ENCODE results near the gene NPAS4.
A peak's percentile ranks its signal among the peaks of the same experiment; 100 is the strongest.
"Not testable (repeated sequence)": the region's sequence is repeated elsewhere in the genome, so short reads cannot be mapped to it uniquely, and the experiment has no call there.

NPAS4 gene

DNA sequence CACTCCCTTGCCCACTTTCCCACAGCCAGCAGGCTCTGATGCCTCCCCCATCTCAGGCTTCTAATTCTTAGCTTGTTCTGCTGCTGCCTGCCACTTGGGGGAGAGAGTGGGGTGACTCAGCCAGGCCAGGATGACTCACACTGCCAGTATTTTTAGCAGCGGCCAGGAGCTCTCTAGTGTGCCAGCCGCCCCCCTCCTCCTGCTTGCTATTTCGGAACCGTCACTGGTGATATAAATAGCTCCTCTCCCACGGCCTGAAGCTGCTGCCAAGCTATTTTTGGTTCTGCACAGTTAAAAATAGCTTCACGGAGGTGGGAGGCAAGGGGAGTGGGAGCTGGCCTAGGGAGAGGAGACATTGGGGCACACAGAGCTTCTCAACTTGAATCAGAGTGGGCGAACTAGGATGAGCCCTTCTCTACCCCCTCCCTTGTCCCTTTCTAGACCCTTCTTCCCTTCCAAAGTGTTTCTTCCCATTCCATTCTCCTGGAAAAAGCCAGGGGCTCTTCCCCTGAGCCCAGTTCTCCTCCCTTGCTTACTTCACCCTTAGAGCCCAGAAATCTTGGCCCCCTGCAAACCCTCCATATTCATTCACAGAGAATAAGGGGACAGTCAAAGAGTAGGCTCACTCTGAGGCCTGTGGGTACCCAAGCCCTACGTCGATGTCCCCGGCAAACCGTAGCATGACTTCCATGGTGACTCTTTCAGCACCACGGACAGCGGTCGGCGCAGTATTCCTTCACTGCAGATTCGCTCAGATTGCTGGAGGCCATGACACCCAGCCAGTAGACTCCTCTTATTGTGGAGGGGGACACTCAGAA lies 2.5 kb upstream of the NPAS4 start:
- peak; percentile 70 for DNase-seq

DNA sequence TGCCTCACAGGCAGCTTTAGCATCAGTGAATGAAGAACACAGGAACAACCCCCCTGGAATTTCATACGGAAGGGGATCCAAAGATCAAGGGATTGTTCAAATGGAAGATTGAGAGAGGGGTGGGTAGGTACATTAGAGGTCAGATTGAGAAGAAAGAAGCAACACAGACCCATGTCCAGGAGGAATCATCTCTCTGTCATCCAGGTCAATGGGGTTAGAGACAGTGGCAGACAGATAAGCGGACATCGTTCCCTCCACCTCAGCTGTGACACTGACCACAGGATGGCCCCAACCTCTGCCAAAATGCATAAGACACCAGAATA lies 1.9 kb upstream of the NPAS4 start:
- DNase-seq, result no peak

DNA sequence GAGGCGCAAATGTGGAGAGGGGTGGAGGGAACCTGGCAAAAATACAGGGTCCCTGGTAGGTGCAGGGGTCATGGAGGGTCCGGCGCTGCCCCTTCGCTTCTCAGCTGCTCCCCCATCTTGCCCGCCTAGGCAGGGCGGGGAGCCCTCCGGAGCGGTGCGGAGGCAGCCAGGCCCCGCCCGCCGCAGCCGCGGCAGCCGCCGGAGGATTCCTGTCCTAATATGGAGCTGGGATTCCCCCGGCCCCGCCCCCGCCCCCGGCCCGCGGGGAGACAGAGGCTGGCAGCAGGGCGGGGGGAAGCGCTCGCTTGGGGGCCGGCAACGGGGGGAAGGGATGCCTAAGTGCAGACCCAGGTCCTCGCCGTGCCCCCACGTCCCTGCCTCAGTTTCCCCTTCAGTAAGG lies 1.0 kb upstream of the NPAS4 start:
- no peak for DNase-seq

DNA sequence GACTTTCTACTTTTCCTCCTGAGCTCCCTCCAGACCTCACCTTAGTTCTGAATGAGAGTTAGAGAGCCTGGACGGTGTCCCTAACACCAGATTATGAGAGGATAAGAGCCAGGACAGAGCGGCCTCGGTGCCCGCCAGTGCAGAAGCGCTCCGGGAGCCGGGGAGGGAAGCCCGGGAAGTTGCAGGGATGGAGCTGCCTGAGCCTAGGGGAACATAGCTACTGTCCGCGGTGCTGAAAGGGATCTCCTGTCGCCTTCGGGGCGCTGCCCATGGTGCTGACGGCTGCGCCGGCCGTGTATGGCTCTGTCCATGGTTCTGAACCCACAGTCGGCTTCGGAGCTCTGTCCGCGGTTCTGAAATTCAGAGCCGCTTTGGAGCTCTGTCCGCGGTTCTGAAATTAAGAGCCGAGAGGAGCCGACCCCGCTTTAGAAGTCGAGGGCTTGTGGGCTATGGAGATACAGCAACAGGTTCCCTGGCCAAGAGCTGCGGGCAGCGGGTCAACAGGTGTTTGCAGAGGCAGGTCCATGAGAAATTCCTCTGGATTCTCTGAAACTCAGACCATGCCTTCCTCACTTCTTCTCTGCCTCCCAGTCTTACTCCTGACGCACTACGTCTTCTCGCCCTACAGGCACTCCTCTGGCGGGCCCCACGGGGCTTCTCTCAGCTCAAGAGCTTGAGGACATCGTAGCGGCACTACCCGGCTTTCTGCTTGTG lies 814 bp downstream of the NPAS4 start:
- peak; percentile 74 for DNase-seq

DNA sequence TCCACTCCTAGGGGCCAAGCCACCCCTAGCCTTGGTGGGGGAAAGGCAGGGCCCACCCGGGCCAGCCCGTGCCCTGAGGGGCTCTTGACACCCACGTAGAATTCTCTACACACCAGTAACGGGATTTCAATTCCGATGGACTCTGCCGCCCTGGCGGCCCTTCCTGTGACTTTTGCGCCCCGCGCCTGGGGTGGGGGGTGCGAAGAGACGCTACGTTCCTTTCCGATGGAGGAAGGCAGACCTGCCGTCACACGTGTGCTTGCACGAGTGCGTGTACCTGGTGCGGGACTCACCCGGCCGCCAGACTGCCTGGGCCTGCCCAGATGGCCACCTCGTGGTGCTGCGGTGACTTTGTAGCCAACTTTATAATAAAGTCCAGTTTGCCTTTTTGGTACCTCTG lies 5.5 kb downstream of the NPAS4 start:
- DNase-seq, result no peak

DNA sequence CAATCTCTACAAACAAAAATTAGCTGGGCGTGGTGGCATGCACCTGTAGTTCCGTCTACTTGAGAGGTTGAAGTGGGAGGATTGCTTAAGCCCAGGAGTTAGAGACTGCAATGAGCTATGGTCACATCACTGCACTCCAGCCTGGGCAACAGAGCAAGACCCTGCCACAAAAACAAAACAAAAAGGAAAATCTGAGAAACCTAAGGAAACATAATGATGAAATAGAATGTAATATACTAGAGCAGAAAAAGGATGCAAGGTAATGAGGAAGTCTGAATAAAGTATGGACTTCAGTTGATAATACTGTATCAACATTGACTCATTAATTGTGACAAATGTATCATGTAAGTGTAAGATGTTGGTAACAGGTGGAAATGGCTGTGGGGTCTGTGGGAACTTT lies 8.1 kb downstream of the NPAS4 start:
- DNase-seq, result no peak

DNA sequence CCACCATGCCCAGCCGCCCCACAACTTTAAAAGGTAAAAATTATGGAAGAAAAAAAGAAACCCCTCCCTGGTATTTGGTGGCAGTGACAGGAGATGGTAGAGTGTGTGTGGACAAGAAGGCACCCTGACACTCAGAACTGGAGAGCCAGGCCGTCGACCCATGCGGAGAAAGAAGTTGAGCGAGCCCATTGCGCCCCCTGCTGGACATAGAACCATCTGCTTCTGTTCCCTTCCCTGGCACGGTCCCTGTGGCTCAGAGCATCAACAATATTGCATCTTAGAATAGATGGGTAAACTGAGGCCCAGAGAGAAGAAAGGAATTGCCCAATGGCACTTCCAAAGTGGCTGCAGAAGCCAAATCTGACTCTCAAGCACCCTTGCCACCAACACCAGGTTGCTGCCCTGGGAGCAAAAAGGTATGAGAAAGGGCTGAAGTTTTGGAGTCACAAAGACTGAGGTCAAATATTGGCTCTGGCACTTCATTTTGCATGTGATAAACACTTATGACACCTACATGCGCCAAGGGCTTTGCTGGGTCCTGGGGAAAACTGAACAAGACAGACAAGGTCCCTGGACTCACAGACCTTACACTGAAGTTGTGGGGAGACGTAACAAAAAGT lies 9.3 kb downstream of the NPAS4 start:
- DNase-seq, result no peak

DNA sequence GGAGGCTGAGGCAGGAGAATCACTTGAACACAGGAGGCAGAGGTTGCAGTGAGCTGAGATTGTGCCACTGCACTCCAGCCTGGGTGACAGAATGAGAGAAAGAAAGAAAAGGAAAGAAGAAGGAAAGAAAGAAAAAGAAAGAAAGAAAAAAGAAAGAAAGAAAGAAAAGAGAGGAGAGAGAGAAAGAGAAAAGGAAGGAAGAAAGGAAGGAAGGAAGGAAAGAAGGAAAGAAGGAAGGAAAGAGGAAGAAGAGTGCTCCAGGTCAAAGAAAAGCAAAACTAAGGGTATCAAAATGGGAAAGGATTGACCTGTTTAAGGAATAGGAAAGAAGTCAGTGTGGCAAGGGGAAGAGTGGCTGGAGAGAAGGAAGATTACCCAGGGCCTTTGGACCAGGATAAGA lies 10.5 kb downstream of the NPAS4 start:
- DNase-seq, result not testable (repeated sequence)

DNA sequence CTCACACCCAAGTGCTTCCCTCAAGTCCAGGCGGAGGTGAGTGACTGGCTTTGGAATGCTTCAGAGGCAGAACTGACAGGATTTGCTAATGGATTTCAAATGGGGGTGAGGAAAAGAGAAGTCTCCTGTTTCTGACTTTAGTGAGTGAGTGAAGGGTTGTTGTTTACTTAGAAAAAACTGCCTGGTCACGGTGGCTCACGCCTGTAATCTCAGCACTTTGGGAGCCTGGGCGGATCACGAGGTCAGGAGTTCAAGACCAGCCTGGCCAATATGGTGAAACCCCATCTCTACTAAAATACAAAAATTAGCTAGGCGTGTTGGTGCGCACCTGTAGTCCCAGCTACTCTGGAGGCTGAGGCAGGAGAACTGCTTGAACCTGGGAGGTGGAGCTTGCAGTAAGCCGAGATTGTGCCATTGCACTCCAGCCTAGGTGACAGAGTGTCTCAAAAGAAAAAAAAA lies 11.1 kb downstream of the NPAS4 start:
- DNase-seq, result not testable (repeated sequence)

DNA sequence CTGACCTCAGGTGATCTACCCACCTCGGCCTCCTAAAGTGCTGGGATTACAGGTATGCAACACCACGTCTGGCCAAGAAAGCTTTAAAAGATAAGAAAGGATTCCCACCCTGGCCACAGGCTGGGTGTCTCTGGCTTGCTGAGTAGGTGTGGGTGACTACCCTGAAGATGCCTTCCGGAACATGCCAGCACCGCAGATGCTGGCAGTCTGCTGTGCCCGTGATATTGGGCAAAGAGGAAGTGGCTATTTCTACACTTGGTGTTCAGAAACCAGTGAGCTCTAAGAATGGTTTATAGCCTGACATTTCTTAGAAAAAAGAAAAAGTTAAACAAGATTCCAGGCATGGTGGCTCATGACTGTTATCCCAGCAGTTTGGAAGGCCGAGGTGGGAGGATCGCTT lies 11.8 kb downstream of the NPAS4 start:
- DNase-seq, result no peak

DNA sequence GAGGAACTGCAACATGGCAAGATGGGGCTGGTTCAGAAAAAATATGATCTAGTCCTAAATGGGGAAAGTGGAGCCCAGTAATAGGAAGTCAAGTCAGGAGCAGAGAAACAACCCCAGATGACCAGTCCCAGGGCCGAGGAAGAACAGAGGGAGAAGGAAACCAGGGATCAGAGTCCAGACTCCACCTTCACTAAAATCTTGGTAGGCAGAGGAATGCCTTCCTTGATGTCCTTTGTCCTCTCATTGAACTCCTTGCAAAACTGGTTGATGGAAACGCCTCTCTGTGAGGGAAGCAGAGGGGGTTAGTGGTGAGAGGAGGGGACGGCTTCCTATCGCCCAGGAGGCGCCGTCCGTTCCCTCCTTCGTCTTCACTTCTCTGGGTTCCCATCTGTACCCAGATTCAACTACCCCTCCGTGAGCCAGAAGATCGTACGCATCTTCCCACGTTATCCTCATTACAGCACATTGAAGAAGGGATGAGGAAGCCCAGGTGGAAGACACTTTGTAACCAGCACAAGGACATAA lies 17.2 kb downstream of the NPAS4 start:
- DNase-seq, result no peak

DNA sequence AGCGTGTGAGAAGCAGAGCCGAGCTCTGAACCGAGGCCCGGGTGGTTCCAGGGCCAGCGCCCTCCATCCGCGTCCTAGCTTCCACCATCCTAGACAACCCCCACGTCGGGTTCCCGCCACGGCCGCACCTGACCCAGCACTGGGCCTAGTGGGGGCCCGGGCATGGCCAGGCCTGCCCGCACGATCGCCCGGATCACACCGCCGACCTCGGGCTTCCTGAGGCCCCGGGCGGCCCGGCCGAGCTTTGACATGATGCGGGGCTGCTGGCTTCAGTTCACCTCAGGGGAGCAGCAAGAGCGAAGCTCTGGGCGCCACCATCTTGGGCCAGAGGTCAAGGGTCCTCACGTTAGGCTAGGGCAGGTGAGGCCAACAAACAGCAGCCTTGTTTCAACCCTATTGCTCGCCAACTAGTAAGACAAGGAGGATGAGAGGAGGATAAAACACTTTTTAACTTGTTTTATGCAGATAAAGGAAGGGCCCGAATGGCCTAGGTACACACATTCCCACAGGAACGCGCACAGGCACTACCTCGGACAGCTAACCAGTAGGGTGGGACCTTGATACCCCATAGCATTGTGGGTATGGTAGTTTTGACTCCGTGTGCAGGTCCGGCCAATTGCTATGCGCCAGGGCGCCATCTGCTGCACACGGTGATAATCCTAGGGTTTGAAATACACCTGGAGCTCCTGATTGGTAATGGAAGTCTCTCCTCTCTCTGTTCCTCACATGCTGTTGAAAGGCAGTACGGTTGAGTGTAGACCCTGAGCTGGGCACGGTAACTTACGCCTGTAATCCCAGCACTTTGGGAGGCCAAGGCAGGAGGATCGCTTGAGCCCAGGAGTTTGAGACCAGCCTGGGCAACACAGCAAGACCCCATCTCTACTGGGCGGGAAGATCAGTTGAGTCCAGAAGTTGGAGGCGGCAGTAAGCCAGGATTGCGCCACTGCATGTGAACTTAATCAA lies 17.9 kb downstream of the NPAS4 start, which contains the start of gene MRPL11:
Gene MRPL11 (minus strand): TSS at position 345 of the 963 bp plus-strand sequence. CDS start 94 bp downstream, at position 251.
- peak; percentile 86 for DNase-seq

DNA sequence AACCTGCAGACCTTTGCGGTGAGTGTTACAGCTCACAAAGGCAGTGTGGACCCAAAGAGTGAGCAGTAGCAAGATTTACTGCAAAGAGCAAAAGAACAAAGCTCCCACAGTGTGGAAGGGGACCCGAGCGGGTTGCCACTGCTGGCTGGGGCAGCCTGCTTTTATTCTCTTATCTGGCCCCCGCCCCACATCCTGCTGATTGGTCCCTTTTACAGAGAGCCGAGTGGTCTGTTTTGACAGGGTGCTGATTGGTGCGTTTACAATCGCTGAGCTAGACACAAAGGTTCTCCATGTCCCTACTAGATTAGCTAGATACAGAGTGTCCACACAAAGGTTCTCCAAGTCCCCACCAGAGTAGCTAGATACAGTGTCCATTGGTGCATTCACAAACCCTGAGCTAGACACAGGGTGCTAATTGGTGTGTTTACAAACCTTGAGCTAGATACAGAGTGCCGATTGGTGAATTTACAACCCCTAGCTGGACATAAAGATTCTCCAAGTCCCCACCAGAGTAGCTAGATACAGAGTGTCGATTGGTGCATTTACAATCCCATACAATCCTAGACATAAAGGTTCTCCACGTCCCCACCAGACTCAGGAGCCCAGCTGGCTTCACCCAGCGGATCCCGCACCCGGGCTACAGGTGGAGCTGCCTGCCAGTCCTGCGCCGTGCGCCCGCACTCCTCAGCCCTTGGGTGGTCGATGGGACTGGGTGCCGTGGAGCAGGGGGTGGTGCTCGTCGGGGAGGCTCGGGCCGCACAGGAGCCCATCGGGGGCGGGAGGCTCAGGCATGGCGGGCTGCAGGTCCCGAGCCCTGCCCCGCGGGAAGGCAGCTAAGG lies 19.5 kb downstream of the NPAS4 start:
- not testable (repeated sequence) for DNase-seq

DNA sequence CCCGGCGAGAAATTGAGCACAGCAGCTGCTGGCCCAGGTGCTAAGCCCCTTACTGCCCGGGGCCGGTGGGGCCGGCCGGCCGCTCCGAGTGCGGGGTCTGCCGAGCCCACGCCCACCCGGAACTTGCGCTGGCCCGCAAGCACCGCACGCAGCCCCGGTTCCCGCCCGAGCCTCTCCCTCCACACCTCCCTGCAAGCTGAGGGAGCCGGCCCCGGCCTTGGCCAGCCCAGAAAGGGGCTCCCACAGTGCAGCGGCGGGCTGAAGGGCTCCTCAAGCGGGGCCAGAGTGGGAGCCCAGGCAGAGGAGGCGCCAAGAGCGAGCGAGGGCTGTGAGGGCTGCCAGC lies 20.1 kb downstream of the NPAS4 start:
- DNase-seq, result not testable (repeated sequence)

DNA sequence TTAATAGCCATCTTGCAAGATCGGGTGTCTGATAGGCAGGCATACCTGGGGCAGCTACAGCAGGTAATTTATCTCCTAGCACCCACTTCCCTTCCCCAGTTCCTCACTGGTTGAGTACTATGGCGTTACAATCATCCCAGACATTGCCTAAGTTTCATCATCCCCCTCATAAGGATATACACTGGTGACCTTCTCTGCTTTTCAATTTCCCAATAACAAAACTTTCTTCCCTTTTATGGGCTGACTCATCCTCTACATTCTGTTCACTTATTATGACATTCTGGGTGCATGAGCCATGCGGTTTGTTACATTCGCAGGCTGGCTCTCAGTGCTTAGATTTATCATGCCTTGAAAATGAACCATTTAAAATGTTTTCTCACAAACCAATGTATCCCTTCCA lies 22.8 kb downstream of the NPAS4 start:
- DNase-seq, result no peak

DNA sequence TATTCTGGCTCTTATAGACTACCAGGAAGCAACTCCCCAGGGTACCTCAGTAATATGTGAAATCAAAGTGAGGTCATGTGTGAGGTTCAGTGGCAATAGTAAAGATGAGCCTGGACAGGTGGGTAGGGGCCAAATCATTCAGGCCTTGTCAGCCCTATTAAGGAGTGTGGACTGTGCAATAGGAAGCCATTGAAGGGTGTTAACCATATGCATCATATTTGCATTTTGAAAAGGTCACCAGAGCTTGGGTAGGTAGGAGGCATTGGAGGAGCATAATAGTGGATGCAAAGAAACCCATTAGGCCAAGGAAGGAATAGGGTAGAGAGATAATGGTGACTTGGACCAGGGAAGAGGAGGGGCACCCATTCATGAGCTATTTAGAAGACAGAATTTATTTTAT lies 26.2 kb downstream of the NPAS4 start:
- DNase-seq, result no peak

DNA sequence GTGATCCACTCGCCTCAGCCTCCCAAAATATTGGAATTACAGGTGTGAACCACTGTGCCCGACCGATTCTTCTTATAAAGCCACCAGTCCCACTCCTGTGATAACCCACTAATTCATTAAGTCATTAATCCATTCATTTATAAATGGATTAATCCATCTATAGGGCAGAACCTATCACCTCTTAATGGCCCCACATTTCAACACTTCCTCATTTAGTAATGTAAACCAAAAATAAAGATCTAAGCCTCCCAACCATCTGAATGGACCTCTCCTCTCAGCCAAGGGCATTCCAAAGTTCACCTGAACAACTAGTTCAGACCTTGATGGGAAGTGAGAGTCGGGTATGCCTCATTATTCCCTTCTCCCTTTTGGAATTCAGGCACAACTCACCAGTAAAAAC lies 27.7 kb downstream of the NPAS4 start:
- no peak for DNase-seq

DNA sequence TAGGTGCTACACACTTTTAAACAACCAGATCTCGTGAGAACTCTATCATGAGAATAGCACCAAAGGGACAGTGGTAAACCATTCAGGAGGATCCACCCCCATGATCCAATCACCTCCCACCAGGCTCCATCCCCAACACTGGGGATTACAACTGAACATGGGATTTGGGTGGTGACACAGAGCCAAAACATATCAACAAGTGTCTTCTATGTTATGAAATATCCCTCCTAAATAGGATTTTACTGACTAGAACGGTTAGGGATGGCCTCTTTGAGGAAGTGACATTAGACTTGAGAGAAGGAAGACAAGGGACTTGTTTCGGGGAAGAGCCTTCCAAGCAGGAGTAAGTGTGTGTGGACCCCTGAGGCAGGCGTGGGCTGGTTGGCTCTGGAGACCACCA lies 29.7 kb downstream of the NPAS4 start:
- no peak for DNase-seq

DNA sequence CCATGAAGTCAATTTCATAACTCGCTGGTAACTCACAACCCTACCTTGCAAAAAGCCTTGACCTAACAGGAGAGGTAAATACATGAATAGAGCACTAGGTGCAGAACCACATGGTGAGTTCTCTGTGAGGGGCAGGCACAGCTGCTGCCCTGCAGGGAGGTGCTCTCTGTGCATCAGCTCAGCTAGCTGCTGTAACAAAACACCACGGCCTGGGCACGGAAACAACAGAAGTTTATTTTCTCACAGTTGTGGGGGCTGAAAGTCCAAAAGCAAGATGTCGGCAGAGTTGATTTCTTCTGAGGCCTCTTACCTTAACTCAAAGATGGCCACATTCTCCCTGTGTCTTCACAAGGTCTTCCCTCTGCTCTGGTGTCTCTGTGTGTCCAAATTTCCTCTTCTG lies 30.8 kb downstream of the NPAS4 start:
- no peak for DNase-seq

DNA sequence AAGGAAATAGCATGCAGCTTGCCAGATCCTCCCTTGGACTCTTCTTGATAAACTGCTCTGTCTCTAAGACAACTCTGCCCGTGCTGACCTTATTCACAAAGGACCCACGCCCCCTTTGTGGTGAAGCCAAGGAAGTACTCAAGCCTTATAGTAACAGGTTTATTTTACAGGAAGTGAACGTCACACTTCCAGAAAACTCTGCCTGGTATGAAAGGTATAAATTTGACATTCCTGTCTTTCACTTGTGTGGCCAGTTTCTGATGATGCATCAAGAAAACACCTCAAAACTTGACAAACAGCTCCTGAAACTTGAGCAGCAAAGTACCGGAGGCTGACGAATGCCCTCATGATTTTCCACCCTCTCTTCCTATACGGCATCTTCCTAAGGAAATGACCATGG lies 33.4 kb downstream of the NPAS4 start:
- peak; percentile 20 for DNase-seq

DNA sequence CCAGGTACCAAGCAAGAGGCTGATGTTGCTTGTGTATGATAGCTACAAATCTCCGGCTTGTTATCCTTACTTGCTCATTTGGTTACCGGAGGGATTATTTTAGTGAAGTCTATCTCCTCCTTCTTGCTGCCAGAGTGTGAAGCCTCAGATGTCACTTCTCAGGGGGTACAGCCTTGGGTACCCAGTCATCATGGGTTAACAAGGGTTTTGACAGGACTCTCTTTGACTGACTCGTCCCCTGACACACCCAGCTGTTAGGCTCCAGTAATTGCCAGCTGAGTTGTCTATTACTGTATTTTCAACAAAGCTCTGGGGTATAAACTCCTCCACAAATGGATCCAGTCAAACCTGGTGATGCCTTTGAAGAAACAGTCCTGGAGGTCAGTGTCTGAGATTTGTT lies 34.0 kb downstream of the NPAS4 start:
- no peak for DNase-seq

DNA sequence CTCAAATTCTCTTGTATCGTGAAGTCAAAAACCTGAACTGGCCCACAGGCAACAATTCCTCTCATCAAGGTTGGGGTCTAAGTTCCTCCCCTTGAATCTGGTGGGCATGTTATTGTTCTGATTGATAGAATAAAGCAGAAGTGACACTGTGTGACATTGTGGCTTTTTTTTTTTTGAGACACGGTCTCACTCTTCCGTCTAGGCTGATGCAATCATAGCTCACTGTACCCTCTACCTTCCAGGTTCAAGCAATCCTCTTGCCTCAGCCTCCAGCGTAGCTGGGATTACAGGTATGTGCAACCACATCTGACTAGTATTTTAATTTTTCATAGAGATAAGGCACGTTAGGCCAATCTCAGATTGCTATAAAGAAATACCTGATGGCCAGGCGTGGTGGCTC lies 37.0 kb downstream of the NPAS4 start:
- DNase-seq, result no peak

All from NCI-H226 (cell line).